Measurements from ENCODE around the gene HEXD.

- TF ChIP-seq CTCF (IDR thresholded peaks at IDR 0.05; ENCODE audit: borderline replicate concordance, extremely low read depth, low read length, poor library complexity, severe bottlenecking) (no peak), EZH2 (IDR thresholded peaks at IDR 0.05; ENCODE audit: borderline replicate concordance, low read depth, low read length, severe bottlenecking) (no peak)
These were observed 19.1 kb upstream of the HEXD start for GRCh38 chr17:82399041-82399441.

Data from DND-41 (cell line).